Peyer's patch (tissue), 4 donors: ENCODE data around the gene TMEM119. TPM values are rescaled to one million over a fixed set of nuclear protein-coding genes. Genes with fewer than 3 reads are reported as not detected.

ENCODE experiments used
- DNase-seq, 3 donors: peaks; one replicate each; pipeline ENCODE4 v3.0.0-alpha.2; 2017 to 2019
- H3K27ac ChIP-seq, 4 donors: fragments of 200-600 bp; sonication (generic); one replicate each; pipeline ENCODE4 v1.5.1; 2016 to 2019
- H3K27me3 ChIP-seq, 2 donors: fragments of 200-600 bp; sonication (generic); one replicate each; pipeline ENCODE4 v1.5.1; 2019
- H3K36me3 ChIP-seq, 3 donors: fragments of 200-600 bp; sonication (generic); one replicate each; pipeline ENCODE4 v1.5.1; 2016 to 2019
- H3K4me1 ChIP-seq, 4 donors: fragments of 200-600 bp; sonication (generic); one replicate each; pipeline ENCODE4 v1.5.1; 2016 to 2019
- H3K4me3 ChIP-seq, 4 donors: fragments of 200-600 bp; sonication (generic); 1 replicate in 3 of 4; 2 replicates in 1 of 4; pipeline ENCODE4 v1.5.1; 2016 to 2019; ENCODE audit warnings: mild to moderate bottlenecking in 1 of 4
- H3K9me3 ChIP-seq, 4 donors: fragments of 200-600 bp; sonication (generic); one replicate each; pipeline ENCODE4 v1.5.1; 2016 to 2019; ENCODE audit warnings: mild to moderate bottlenecking in 1 of 4
- POLR2A ChIP-seq, 2 donors: fragments of 450-650 bp; IDR thresholded peaks; one replicate each; pipeline ENCODE4 v1.5.1; 2017; ENCODE audit warnings: antibody characterized with exemption in 2 of 2, mild to moderate bottlenecking in 2 of 2, moderate library complexity in 2 of 2
- total RNA-seq, 4 donors: library from RNA; depleted of rRNA; stranded (reverse); fragments of >200 nt; gene quantifications; one replicate each; pipeline ENCODE4 v1.1.0, GENCODE V29; 2016
- TF ChIP-seq, protein P1 (sequence below), 6 experiments: fragments of 450-650 bp in 4 of 6; fragments of 200-600 bp in 2 of 6; sonication (generic) in 1 of 6; IDR thresholded peaks; one replicate each; pipeline ENCODE4 v1.5.1; 2017 to 2019; ENCODE audit warnings: antibody characterized with exemption in 6 of 6, mild to moderate bottlenecking in 3 of 6, moderate library complexity in 1 of 6

Gene TMEM119
- total RNA-seq, 4 donors from 2014 or later: 1.8 to 17.3 (median 3.4) TPM

DNA sequence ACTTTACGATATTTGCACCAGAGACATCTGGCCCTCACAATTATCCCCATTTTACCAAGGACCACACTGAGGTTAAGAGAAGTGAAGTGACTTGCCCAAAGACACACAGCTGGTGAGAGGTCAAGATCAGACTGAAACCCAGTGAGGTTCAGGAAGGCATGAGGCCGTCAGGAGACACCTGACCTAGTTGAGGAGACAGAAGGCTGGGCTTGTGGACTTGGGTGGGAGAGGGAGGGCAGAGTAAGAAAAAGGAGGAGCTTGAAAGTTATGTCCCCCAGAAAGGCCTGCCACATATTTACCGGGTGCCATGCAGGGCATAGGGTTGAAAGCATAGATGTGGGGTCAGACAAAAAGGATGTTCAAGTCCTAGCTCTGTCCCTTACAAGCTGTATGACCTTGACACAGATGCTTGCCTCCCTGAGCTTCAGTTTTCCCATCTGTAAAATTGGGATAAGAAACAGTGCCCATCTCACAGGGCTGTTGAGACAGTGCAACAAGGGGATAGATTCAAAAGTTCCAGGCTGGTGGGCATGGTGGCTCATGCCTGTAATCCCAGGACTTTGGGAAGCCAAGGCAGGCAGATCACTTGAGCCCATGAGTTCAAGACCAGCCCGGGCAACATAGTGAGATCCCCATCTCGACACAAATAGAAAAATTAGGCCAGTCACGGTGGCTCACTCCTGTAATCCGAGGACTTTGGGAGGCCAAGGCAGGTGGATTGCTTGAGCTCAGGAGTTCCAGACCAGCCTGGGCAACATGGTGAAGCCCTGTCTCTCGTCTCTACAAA lies 29.4 kb upstream of the TMEM119 start:
- TF ChIP-seq POLR2A (IDR thresholded peaks at IDR 0.05): no peak
- TF ChIP-seq, protein P1, sequence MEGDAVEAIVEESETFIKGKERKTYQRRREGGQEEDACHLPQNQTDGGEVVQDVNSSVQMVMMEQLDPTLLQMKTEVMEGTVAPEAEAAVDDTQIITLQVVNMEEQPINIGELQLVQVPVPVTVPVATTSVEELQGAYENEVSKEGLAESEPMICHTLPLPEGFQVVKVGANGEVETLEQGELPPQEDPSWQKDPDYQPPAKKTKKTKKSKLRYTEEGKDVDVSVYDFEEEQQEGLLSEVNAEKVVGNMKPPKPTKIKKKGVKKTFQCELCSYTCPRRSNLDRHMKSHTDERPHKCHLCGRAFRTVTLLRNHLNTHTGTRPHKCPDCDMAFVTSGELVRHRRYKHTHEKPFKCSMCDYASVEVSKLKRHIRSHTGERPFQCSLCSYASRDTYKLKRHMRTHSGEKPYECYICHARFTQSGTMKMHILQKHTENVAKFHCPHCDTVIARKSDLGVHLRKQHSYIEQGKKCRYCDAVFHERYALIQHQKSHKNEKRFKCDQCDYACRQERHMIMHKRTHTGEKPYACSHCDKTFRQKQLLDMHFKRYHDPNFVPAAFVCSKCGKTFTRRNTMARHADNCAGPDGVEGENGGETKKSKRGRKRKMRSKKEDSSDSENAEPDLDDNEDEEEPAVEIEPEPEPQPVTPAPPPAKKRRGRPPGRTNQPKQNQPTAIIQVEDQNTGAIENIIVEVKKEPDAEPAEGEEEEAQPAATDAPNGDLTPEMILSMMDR (IDR thresholded peaks at IDR 0.05): no peak
- no peaks in the 10 kb centered on the region for H3K9me3 ChIP-seq
- no peak overlapping the region for H3K4me3 ChIP-seq
- H3K27me3 ChIP-seq: no peaks in the 10 kb centered on the region
- H3K27ac ChIP-seq: peak overlapping the region in 1 of 4 donors; percentile 94
- H3K36me3 ChIP-seq: no peaks in the 10 kb centered on the region
- peaks cover 0 to 30% (median 17%) of the 10 kb centered on the region in 4 donors for H3K4me1 ChIP-seq
- peak in 1 of 3 donors; percentile 24 for DNase-seq

DNA sequence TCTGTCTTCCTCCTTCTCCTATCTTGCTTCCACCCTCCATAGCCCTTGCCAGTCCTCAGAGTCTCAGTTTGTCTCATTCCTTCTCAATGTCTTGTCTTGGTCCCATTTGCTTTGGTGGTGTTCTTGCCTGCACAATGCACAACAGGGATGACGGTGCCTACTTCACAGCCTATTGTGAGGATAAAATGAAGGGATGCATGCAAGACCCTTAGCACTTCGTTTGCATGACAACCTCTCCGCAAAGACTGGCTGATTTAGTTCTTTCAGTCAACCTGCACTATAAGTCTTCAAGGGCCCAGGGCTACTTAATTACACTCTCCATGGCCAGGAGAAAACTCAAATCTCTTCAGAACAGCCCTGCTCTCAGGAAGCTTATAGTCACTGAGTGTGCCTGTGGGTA lies 27.3 kb upstream of the TMEM119 start:
- peaks cover 0 to 20% (median 6%) of the 10 kb centered on the region in 4 donors for H3K4me1 ChIP-seq
- no peak for TF ChIP-seq POLR2A (IDR thresholded peaks at IDR 0.05)
- TF ChIP-seq, protein P1 (IDR thresholded peaks at IDR 0.05): no peak

DNA sequence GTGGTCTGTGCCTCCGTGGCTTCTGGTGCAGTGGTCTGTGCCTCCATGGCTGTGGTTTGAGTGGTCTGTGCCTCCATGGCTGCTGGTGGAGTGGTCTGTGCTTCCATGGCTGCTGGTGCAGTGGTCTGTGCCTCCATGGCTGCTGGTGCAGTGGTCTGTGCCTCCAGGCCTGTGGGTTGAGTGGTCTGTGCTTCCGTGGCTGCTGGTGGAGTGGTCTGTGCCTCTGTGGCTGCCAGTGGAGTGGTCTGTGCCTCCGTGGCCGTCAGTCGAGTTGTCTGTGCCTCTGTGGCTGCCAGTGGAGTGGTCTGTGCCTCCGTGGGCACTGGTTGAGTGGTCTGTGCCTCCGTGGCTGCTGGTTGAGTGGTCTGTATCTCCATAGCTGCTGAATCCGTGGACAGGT lies 25.7 kb upstream of the TMEM119 start:
- DNase-seq: no peak
- peaks cover 0 to 9% (median 2%) of the 10 kb centered on the region in 4 donors for H3K4me1 ChIP-seq

More for the DNA sequence above, 27.3 kb upstream of the TMEM119 start:
- H3K36me3 ChIP-seq: no peaks in the 10 kb centered on the region
- H3K4me3 ChIP-seq: no peak overlapping the region
- no peaks in the 10 kb centered on the region for H3K9me3 ChIP-seq
- H3K27ac ChIP-seq: no peak overlapping the region
- no peaks in the 10 kb centered on the region for H3K27me3 ChIP-seq
- no peak for DNase-seq

DNA sequence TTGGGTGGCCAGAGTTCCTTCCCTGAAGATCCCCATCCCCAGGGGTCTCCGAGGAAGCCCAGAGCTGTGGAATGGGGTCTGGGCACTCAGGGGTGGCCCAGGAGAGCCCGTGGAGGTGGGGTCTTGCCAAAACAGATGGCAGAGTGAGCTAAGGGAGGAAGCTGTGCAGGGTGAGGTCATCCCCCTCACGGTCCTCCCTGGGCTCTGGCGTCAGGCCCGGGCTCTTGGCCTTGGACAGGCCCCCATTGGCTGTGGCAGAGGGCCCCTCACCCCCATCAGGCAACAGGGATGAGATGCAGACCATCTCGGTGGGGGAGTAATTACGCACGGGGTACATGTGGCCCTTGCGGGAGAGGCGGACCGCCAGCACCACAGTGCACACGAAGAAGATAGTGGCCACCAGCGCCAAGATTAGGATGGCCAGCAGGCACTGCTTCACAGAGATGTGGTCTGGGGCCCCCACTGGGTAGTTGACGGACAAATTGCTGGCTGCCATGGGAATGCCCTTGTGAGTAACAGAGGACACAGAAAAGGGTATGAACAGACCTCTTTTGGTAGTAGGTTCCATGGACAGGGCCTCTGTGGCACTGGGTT lies 25.1 kb upstream of the TMEM119 start:
- no peak overlapping the region for H3K27ac ChIP-seq

More for the DNA sequence above, 25.7 kb upstream of the TMEM119 start:
- TF ChIP-seq, protein P1 (IDR thresholded peaks at IDR 0.05): no peak
- TF ChIP-seq POLR2A (IDR thresholded peaks at IDR 0.05): no peak
- H3K27me3 ChIP-seq: no peaks in the 10 kb centered on the region
- no peak overlapping the region for H3K4me3 ChIP-seq
- H3K9me3 ChIP-seq: no peaks in the 10 kb centered on the region
- no peak overlapping the region for H3K27ac ChIP-seq
- no peaks in the 10 kb centered on the region for H3K36me3 ChIP-seq

DNA sequence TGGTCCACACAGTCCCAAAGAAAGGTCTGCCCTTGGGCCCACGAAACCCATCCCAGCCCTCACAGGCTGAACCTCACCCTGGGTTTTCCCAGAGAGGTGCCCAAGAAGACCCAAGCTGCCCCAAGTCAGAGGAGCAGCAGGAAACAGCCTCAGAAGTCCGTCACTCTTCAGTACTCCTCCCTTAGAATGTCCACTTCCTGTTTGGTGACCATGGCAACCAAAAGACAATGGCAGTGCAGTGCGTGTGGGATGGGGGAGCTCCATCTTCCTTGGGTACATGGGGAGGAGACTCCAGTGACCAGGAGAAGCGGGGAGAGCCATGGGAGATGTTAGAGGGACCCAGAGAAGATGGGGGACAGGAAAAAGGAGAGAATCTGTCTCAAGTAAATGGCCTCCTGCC lies 24.5 kb upstream of the TMEM119 start:
- TF ChIP-seq POLR2A (IDR thresholded peaks at IDR 0.05): no peak
- TF ChIP-seq, protein P1 (IDR thresholded peaks at IDR 0.05): no peak
- no peak for DNase-seq
- H3K36me3 ChIP-seq: no peaks in the 10 kb centered on the region
- peaks cover 0 to 8% (median 5%) of the 10 kb centered on the region in 4 donors for H3K4me1 ChIP-seq
- no peak overlapping the region for H3K27ac ChIP-seq
- H3K4me3 ChIP-seq: no peak overlapping the region
- no peaks in the 10 kb centered on the region for H3K27me3 ChIP-seq
- H3K9me3 ChIP-seq: no peaks in the 10 kb centered on the region

More for the DNA sequence above, 25.1 kb upstream of the TMEM119 start:
- DNase-seq: no peak
- TF ChIP-seq POLR2A (IDR thresholded peaks at IDR 0.05): no peak
- TF ChIP-seq, protein P1 (IDR thresholded peaks at IDR 0.05): no peak
- Histone ChIP-seq H3K9me3 (no peaks in the 10 kb centered on the region), H3K4me1 (peaks cover 0 to 4% (median 1%) of the 10 kb centered on the region in 4 donors), H3K27me3 (no peaks in the 10 kb centered on the region), H3K4me3 (no peak overlapping the region), H3K36me3 (no peaks in the 10 kb centered on the region)
